SK-N-SH (cell line): ENCODE measurements around the gene INPP5K. TPM values are rescaled to one million over a fixed set of nuclear protein-coding genes. Genes with fewer than 3 reads are reported as not detected.
A peak's percentile ranks its signal among the peaks of the same experiment; 100 is the strongest.

Experiments used
- CTCF ChIA-PET: fragments of 300-600, 350-600 bp; formaldehyde crosslinking; extraction: SDS; loops from one replicate; lab custom pipeline; 2021; lab: Yijun Ruan, JAX
- POLR2A ChIA-PET: fragments of 350-600 bp; sonication (Branson Sonifier 250); formaldehyde crosslinking; extraction: SDS; loops from one replicate; lab custom pipeline; 2020; ENCODE audit warnings: antibody characterized with exemption, inconsistent platforms; lab: Yijun Ruan, JAX
- DNase-seq: peaks from one replicate; pipeline ENCODE4 v3.0.0; 2012
- H2AFZ ChIP-seq: fragments of 200-600 bp; sonication (generic); 2 replicates; pipeline ENCODE4 v1.8.1; 2016; ENCODE audit warnings: antibody characterized with exemption, mild to moderate bottlenecking, low read depth
- H3F3A ChIP-seq: fragments of 200-600 bp; sonication (generic); replicated peaks from 2 replicates; pipeline ENCODE3; 2016; ENCODE audit warnings: antibody characterized with exemption, mild to moderate bottlenecking; ENCODE audit not compliant: insufficient read depth
- H3K27ac ChIP-seq, 2 experiments: fragments of 200-500 bp in 1 of 2; fragments of 200-600 bp in 1 of 2; sonication (Bioruptor generic) in 1 of 2; sonication (generic), shearing (Covaris generic) in 1 of 2; 2 replicates each; pipeline versions ENCODE4 v1.5.1 to v1.6.1; 2014 to 2016; ENCODE audit warnings: low read depth in 2 of 2, inconsistent platforms in 1 of 2, low read length in 1 of 2, mild to moderate bottlenecking in 1 of 2, mixed read lengths in 1 of 2
- H3K27me3 ChIP-seq: fragments of 200-600 bp; sonication (generic), shearing (Covaris generic); 2 replicates; pipeline ENCODE4 v1.6.1; 2016; ENCODE audit warnings: mixed run types; ENCODE audit not compliant: insufficient read depth
- H3K36me3 ChIP-seq, 2 experiments: fragments of 200-500 bp in 1 of 2; fragments of 200-600 bp in 1 of 2; sonication (Bioruptor generic) in 1 of 2; sonication (generic) in 1 of 2; replicated peaks in 1 of 2; 2 replicates each; pipeline versions ENCODE3 to v1.5.1; 2014 to 2016; ENCODE audit warnings: low read length in 1 of 2, mild to moderate bottlenecking in 1 of 2; ENCODE audit not compliant: insufficient read depth in 2 of 2, control insufficient read depth in 1 of 2
- H3K4me1 ChIP-seq, 2 experiments: fragments of 200-500 bp in 1 of 2; fragments of 200-600 bp in 1 of 2; sonication (Bioruptor generic) in 1 of 2; sonication (generic), shearing (Covaris generic) in 1 of 2; 2 replicates each; pipeline versions ENCODE4 v1.5.1 to v1.6.1; 2014 to 2016; ENCODE audit warnings: low read depth in 1 of 2, low read length in 1 of 2, mixed run types in 1 of 2; ENCODE audit not compliant: insufficient read depth in 2 of 2, control insufficient read depth in 1 of 2
- H3K4me2 ChIP-seq: fragments of 200-600 bp; sonication (generic), shearing (Covaris generic); 2 replicates; pipeline ENCODE4 v1.6.1; 2017; ENCODE audit warnings: mixed run types
- H3K4me3 ChIP-seq, 2 experiments: fragments of 200-500 bp in 1 of 2; fragments of 200-600 bp in 1 of 2; sonication (Bioruptor generic) in 1 of 2; sonication (generic), shearing (Covaris generic) in 1 of 2; 2 replicates each; pipeline versions ENCODE4 v1.5.1 to v1.8.1; 2014 to 2016; ENCODE audit warnings: low read depth in 2 of 2, inconsistent platforms in 1 of 2, low read length in 1 of 2, mild to moderate bottlenecking in 1 of 2, mixed read lengths in 1 of 2, moderate library complexity in 1 of 2
- H3K79me2 ChIP-seq: fragments of 200-600 bp; sonication (generic); 2 replicates; pipeline ENCODE4 v1.8.1; 2017; ENCODE audit warnings: mild to moderate bottlenecking; ENCODE audit not compliant: insufficient read depth
- H3K9ac ChIP-seq: fragments of 200-600 bp; sonication (generic); 2 replicates; pipeline ENCODE4 v1.6.1; 2017; ENCODE audit warnings: mixed run types
- H3K9me2 ChIP-seq: fragments of 200-600 bp; sonication (generic); 2 replicates; pipeline ENCODE4 v1.6.1; 2017; ENCODE audit warnings: mixed run types
- H3K9me3 ChIP-seq: fragments of 200-600 bp; sonication (generic); 2 replicates; pipeline ENCODE4 v1.6.1; 2017; ENCODE audit warnings: mixed run types, mild to moderate bottlenecking, moderate library complexity
- H4K20me1 ChIP-seq: fragments of 200-600 bp; sonication (generic); 2 replicates; pipeline ENCODE4 v1.6.1; 2017; ENCODE audit warnings: mild to moderate bottlenecking, mixed run types; ENCODE audit not compliant: insufficient read depth
- FOXM1 ChIP-seq: IDR thresholded peaks from 2 replicates; pipeline ENCODE4 v1.4.0; 2012; ENCODE audit warnings: low read depth, mild to moderate bottlenecking
- MEF2A ChIP-seq: IDR thresholded peaks from 2 replicates; pipeline ENCODE4 v1.4.0; 2012; ENCODE audit warnings: low read depth, borderline replicate concordance
- NFIC ChIP-seq: IDR thresholded peaks from 2 replicates; pipeline ENCODE4 v1.4.0; 2012; ENCODE audit warnings: borderline replicate concordance
- NRF1 ChIP-seq: IDR thresholded peaks from 2 replicates; pipeline ENCODE4 v1.6.1; 2012; ENCODE audit warnings: low read depth, mild to moderate bottlenecking, low read length
- POLR2AphosphoS5 ChIP-seq: IDR thresholded peaks from 2 replicates; pipeline ENCODE4 v1.6.1; 2012; ENCODE audit warnings: low read depth, low read length
- REST ChIP-seq: IDR thresholded peaks from 2 replicates; pipeline ENCODE4 v1.6.1; 2012; ENCODE audit warnings: mild to moderate bottlenecking, low read depth, low read length, moderate library complexity
- RXRA ChIP-seq: IDR thresholded peaks from 2 replicates; pipeline ENCODE4 v1.4.0; 2012; ENCODE audit warnings: low read depth, mild to moderate bottlenecking, borderline replicate concordance
- TAF1 ChIP-seq: IDR thresholded peaks from 2 replicates; pipeline ENCODE4 v1.6.1; 2012; ENCODE audit warnings: low read depth, mild to moderate bottlenecking, low read length, moderate library complexity, borderline replicate concordance
- YY1 ChIP-seq: IDR thresholded peaks from 2 replicates; pipeline ENCODE4 v1.4.0; 2012; ENCODE audit warnings: low read depth, mild to moderate bottlenecking
- WGBS: methylation state at CpG from one replicate; pipeline ENCODE4 v1.1.6; 2017; ENCODE audit warnings: low lambda C conversion rate; 5-methylcytosine and 5-hydroxymethylcytosine counted together
- polyA plus RNA-seq, 3 experiments: library from polyadenylated mRNA; depleted of rRNA; stranded (reverse); fragments of >200 nt; gene quantifications; 2 replicates each; pipeline ENCODE4 v1.2.3, GENCODE V29; 2012
- TF ChIP-seq, protein P1 (sequence below): IDR thresholded peaks from 2 replicates; pipeline ENCODE4 v1.4.0; 2012; ENCODE audit warnings: low read depth, borderline replicate concordance

Gene INPP5K
- polyA plus RNA-seq, 1 of the 3 experiments (the other 2 are of a cell fraction), result 26.2 TPM

DNA sequence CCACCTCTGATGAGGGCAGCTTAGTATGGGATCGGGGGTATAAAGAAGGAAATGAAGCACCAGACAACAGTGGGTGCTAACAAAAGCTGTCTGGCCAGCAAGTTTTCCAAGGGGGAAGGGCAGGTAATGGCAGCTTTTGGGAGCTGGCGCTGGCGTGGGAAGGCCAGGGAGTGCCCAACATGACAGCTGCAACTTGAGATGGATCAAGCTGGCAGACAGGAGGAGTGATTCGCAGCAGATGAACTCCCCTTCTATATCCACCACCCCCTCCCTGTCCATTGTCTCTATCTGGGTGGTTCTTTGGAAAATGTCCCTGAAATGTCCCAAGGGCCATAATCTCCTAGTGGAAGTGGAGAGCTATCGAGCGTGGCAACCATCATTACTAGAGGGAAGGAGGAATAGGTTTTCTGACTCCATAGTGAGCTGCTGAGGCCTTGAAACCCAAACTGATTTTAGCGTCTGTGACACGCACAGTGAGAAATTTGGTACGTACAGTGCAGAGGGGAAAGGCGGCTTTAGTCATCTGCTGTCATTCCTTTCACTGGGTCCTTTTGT, 4.8 kb upstream of the INPP5K start:
- DNase-seq, result no peak
- Histone ChIP-seq H3K4me1 (peaks cover 0 to 9% of the 10 kb centered on the region in 2 experiments; a peak in 2 of 4 replicates), H3K4me2 (no peak overlapping the region), H3K27me3 (no peaks in the 10 kb centered on the region), H3K27ac (no peak overlapping the region), H3K4me3 (no peak overlapping the region), H3K9me3 (no peaks in the 10 kb centered on the region), H3K36me3 (peaks cover 19 to 30% of the 10 kb centered on the region in 2 experiments), H3K9me2 (no peaks in the 10 kb centered on the region), H3K79me2 (peaks cover 16% of the 10 kb centered on the region), H4K20me1 (no peaks in the 10 kb centered on the region), H2AFZ (no peak overlapping the region), H3F3A (peaks cover 34% of the 10 kb centered on the region), H3K9ac (no peak overlapping the region)
- CTCF ChIA-PET, result interaction anchor here (0.9 to 1.4 kb wide), 2 partner anchors 8 to 156 kb away, joined by 3 to 4 read pairs; no protein-coding TSS in a partner anchor
- TF ChIP-seq REST, result no peak
- WGBS, result 94% methylated on average over 10 of the region's 10 CpGs
- POLR2A ChIA-PET, result no interaction called here

DNA sequence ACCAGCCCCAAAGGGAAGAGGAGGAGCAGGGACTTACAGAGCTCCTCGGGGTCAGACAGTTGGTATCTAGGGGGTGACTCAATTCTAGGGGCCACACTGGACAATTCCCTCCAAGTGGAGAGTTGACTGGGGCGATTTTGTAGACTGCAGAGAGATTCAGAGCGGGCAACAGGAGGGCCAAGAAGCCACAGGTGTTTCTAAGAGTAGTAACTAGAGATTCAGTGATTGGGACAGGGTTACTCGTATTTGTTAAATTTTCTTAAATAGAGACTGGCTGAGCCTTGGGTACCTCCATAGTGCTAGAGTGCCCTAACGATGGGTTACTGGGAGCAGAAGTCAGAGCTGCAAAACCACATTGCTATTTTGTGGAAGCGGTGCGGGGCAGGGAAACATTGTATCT, 3.3 kb upstream of the INPP5K start:
- H3K9me3 ChIP-seq, result no peaks in the 10 kb centered on the region
- no peak overlapping the region for H3K9ac ChIP-seq
- no peaks in the 10 kb centered on the region for H3K9me2 ChIP-seq
- H3K4me2 ChIP-seq, result no peak overlapping the region
- CTCF ChIA-PET, result interaction anchor here (0.9 to 2.9 kb wide), 3 partner anchors 13 to 154 kb away, joined by 7 to 9 read pairs (median 8); no protein-coding TSS in a partner anchor
- H3K27me3 ChIP-seq, result no peaks in the 10 kb centered on the region
- 88% methylated on average over 7 of the region's 7 CpGs for WGBS
- H2AFZ ChIP-seq, result no peak overlapping the region
- no peak overlapping the region for H3K4me3 ChIP-seq
- no peaks in the 10 kb centered on the region for H4K20me1 ChIP-seq
- no peak for TF ChIP-seq TAF1
- TF ChIP-seq NFIC, result no peak
- TF ChIP-seq FOXM1, result no peak
- peak; percentile 26; the same call in 1 of the 2 replicates for TF ChIP-seq POLR2AphosphoS5
- TF ChIP-seq RXRA, result no peak
- POLR2A ChIA-PET, result no interaction called here
- peaks cover 42% of the 10 kb centered on the region for H3F3A ChIP-seq
- peaks cover 30% of the 10 kb centered on the region for H3K79me2 ChIP-seq
- no peak for DNase-seq
- H3K36me3 ChIP-seq, result peaks cover 18 to 26% of the 10 kb centered on the region in 2 experiments
- peaks cover 0 to 19% of the 10 kb centered on the region in 2 experiments; a peak in 2 of 4 replicates for H3K4me1 ChIP-seq
- H3K27ac ChIP-seq, result no peak overlapping the region

GRCh38 chr17:1518410-1518809, 2.0 kb upstream of the INPP5K start:
- DNase-seq, result no peak
- H3K9me3 ChIP-seq, result no peaks in the 10 kb centered on the region
- no peaks in the 10 kb centered on the region for H3K27me3 ChIP-seq
- H3K4me1 ChIP-seq, result peaks cover 0 to 19% of the 10 kb centered on the region in 2 experiments; a peak in 2 of 4 replicates
- H2AFZ ChIP-seq, result no peak overlapping the region
- CTCF ChIA-PET, result interaction anchor here (1.4 to 2.9 kb wide), 2 partner anchors 15 to 153 kb away, joined by 6 to 9 read pairs; no protein-coding TSS in a partner anchor
- no peak overlapping the region for H3K4me2 ChIP-seq
- no peak overlapping the region for H3K4me3 ChIP-seq
- H3K9ac ChIP-seq, result no peak overlapping the region
- POLR2A ChIA-PET, result interaction anchor here (3.5 kb wide), 1 partner anchor 22 kb away, joined by 14 read pairs; no protein-coding TSS in a partner anchor
- H4K20me1 ChIP-seq, result no peaks in the 10 kb centered on the region
- 100% methylated on average over 2 of the region's 2 CpGs for WGBS
- H3K27ac ChIP-seq, result no peak overlapping the region; a peak in 1 of 4 replicates
- H3K79me2 ChIP-seq, result peaks cover 37% of the 10 kb centered on the region
- TF ChIP-seq NRF1 (no peak), YY1 (no peak), POLR2AphosphoS5 (no peak), TAF1 (no peak), MEF2A (no peak), REST (no peak), NFIC (no peak)
- TF ChIP-seq, protein P1, sequence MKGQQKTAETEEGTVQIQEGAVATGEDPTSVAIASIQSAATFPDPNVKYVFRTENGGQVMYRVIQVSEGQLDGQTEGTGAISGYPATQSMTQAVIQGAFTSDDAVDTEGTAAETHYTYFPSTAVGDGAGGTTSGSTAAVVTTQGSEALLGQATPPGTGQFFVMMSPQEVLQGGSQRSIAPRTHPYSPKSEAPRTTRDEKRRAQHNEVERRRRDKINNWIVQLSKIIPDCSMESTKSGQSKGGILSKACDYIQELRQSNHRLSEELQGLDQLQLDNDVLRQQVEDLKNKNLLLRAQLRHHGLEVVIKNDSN, result no peak
- peaks cover 14 to 30% of the 10 kb centered on the region in 2 experiments for H3K36me3 ChIP-seq
- peaks cover 42% of the 10 kb centered on the region for H3F3A ChIP-seq
- H3K9me2 ChIP-seq, result no peaks in the 10 kb centered on the region
